Body of pancreas (tissue), 4 donors: ENCODE measurements around the gene LIN37. TPM values are rescaled to one million over a fixed set of nuclear protein-coding genes. Genes with fewer than 3 reads are reported as not detected.

Experiments
- ATAC-seq: fragments of 150-250 bp; one replicate; pipeline ENCODE4 v1.9.1; 2016
- DNase-seq, 4 donors: peaks; one replicate each; pipeline ENCODE4 v3.0.0-alpha.2; 2019
- H3K27ac ChIP-seq, 4 donors: fragments of 200-600 bp; sonication (generic); 1 replicate in 3 of 4; 2 replicates in 1 of 4; pipeline versions ENCODE4 v1.5.1 to v1.6.1; 2016 to 2019; ENCODE audit warnings: mild to moderate bottlenecking in 1 of 4, mixed read lengths in 1 of 4, moderate library complexity in 1 of 4
- H3K27me3 ChIP-seq, 2 donors: fragments of 200-600 bp; sonication (generic); one replicate each; pipeline ENCODE4 v1.6.0; 2016; ENCODE audit warnings: mild to moderate bottlenecking in 1 of 2
- H3K36me3 ChIP-seq, 2 donors: fragments of 200-600 bp; sonication (generic); replicated peaks in 1 of 2; 2 replicates each; pipeline ENCODE4 v1.5.1; 2016; ENCODE audit warnings: low read depth in 2 of 2; ENCODE audit not compliant: insufficient read depth in 1 of 2
- H3K4me1 ChIP-seq: fragments of 200-600 bp; sonication (generic); one replicate; pipeline ENCODE4 v1.6.0; 2016
- H3K4me3 ChIP-seq, 2 donors: fragments of 200-600 bp; sonication (generic); 1 replicate in 1 of 2; 2 replicates in 1 of 2; pipeline ENCODE4 v1.5.1; 2016 to 2019
- H3K9me3 ChIP-seq, 3 donors: fragments of 200-600 bp; sonication (generic); 1 replicate in 2 of 3; 2 replicates in 1 of 3; pipeline ENCODE4 v1.5.1; 2016
- CTCF ChIP-seq, 7 experiments: fragments of 450-650 bp in 4 of 7; fragments of 200-600 bp in 3 of 7; sonication (generic) in 3 of 7; IDR thresholded peaks; one replicate each; pipeline ENCODE4 v1.5.1; 2016 to 2019; ENCODE audit warnings: antibody characterized with exemption in 7 of 7
- POLR2A ChIP-seq, 3 donors: fragments of 450-650 bp; IDR thresholded peaks; one replicate each; pipeline ENCODE4 v1.6.1; 2016; ENCODE audit warnings: antibody characterized with exemption in 3 of 3, mild to moderate bottlenecking in 2 of 3
- WGBS, 2 donors: methylation state at CpG; one replicate each; pipeline ENCODE4 v1.1.5; 2017; 5-methylcytosine and 5-hydroxymethylcytosine counted together
- intact Hi-C: fragments of 100-400 bp; cut with DNase I; formaldehyde crosslinking; loops from one replicate; pipeline ENCODE4 v1.15.1; 2023
- total RNA-seq, 2 donors: library from RNA; depleted of rRNA; stranded (reverse); fragments of >200 nt; gene quantifications; one replicate each; pipeline ENCODE4 v1.1.0, GENCODE V29; 2016

LIN37 gene, protein sequence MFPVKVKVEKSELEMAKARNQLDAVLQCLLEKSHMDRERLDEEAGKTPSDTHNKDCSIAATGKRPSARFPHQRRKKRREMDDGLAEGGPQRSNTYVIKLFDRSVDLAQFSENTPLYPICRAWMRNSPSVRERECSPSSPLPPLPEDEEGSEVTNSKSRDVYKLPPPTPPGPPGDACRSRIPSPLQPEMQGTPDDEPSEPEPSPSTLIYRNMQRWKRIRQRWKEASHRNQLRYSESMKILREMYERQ
- total RNA-seq, result 1 to 10 TPM; 6.7 to 7.6 TPM

GRCh38 chr19:35748106-35749020 lies at the start of gene LIN37:
Gene LIN37, plus strand, starts transcription at chr19:35748576. Its CDS starts 149 bp downstream, at chr19:35748725.
- no peaks in the 10 kb centered on the region for H3K9me3 ChIP-seq
- WGBS, 2 donors, result 1% methylated on average over 34 to 45 of the region's 45 CpGs
- H3K36me3 ChIP-seq, result peaks cover 0 to 4% of the 10 kb centered on the region in 2 donors
- TF ChIP-seq POLR2A (IDR thresholded peaks at IDR 0.05) (peak; percentile 16 to 86 (median 85)), CTCF (IDR thresholded peaks at IDR 0.05) (peak in 5 of 7 experiments; percentile 10 to 73 (median 33))
- no peaks in the 10 kb centered on the region for H3K27me3 ChIP-seq
- ATAC-seq (peak; percentile 87), DNase-seq (peak; percentile 99)
- intact Hi-C loops, result no loop called here
- peaks cover 44% of the 10 kb centered on the region for H3K4me1 ChIP-seq
- peak within 1 kb of the TSS; percentile 18 to 77 (median 64) for H3K27ac ChIP-seq
- peak within 1 kb of the TSS; percentile 63 to 100 for H3K4me3 ChIP-seq

GRCh38 chr19:35702223-35703012 lies 46.0 kb upstream of the LIN37 start:
- TF ChIP-seq CTCF (IDR thresholded peaks at IDR 0.05) (peak in 1 of 7 experiments; percentile 11), POLR2A (IDR thresholded peaks at IDR 0.05) (peak; percentile 58 to 83 (median 72))
- Histone ChIP-seq H3K27me3 (no peaks in the 10 kb centered on the region), H3K4me3 (peak overlapping the region; percentile 1 to 15), H3K36me3 (no peaks in the 10 kb centered on the region), H3K27ac (peak overlapping the region; percentile 81 to 95 (median 86)), H3K4me1 (peaks cover 15% of the 10 kb centered on the region), H3K9me3 (no peaks in the 10 kb centered on the region)
- peak; percentile 97 for ATAC-seq
- peak; percentile 95 to 99 (median 98) for DNase-seq
- intact Hi-C loops, result no loop called here
- WGBS, 2 donors, result 1% methylated on average over 49 of the region's 50 CpGs; no CpG with 5 or more reads in 1 of the 2 donors

GRCh38 chr19:35703343-35703742 lies 45.0 kb upstream of the LIN37 start:
- H3K36me3 ChIP-seq, result no peaks in the 10 kb centered on the region
- no peak for TF ChIP-seq CTCF (IDR thresholded peaks at IDR 0.05)
- no peak for TF ChIP-seq POLR2A (IDR thresholded peaks at IDR 0.05)
- WGBS, 2 donors, result 27 to 44% methylated on average over 6 to 9 of the region's 9 CpGs
- H3K9me3 ChIP-seq, result no peaks in the 10 kb centered on the region
- no peaks in the 10 kb centered on the region for H3K27me3 ChIP-seq
- H3K27ac ChIP-seq, result peak overlapping the region; percentile 81 to 95 (median 86)
- ATAC-seq (peak; percentile 72), DNase-seq (peak; percentile 75 to 85 (median 84))
- intact Hi-C loops, result no loop called here
- peaks cover 15% of the 10 kb centered on the region for H3K4me1 ChIP-seq
- no peak overlapping the region for H3K4me3 ChIP-seq

- Histone ChIP-seq H3K9me3 (no peaks in the 10 kb centered on the region), H3K4me1 (peaks cover 15% of the 10 kb centered on the region), H3K27ac (peak within 1 kb of the TSS in 3 of 4 donors; percentile 81 to 89 (median 82)), H3K36me3 (no peaks in the 10 kb centered on the region), H3K27me3 (no peaks in the 10 kb centered on the region), H3K4me3 (no peak within 1 kb of the TSS)
- ATAC-seq, result no peak
- TF ChIP-seq POLR2A (IDR thresholded peaks at IDR 0.05) (no peak), CTCF (IDR thresholded peaks at IDR 0.05) (no peak)
- intact Hi-C loops, result no loop called here
- 66 to 70% methylated on average over 4 to 24 of the region's 24 CpGs for WGBS, 2 donors
- peak in 1 of 4 donors; percentile 28 for DNase-seq
Observed at GRCh38 chr19:35704218-35704617, 44.2 kb upstream of the LIN37 start, which contains the start of gene ZBTB32. Gene ZBTB32, plus strand, starts transcription at chr19:35704558. Its CDS starts 10,069 bp downstream, at chr19:35714627.
